AG10803 (cell line): Measurements from ENCODE around the gene RAB7A.
"Not testable (repeated sequence)": the region's sequence is repeated elsewhere in the genome, so short reads cannot be mapped to it uniquely, and the experiment has no call there.

ENCODE experiments used
- DNase-seq: peaks from one replicate; pipeline ENCODE4 v3.0.0; 2010; ENCODE audit warnings: low read depth
- H3K4me3 ChIP-seq: 2 replicates; pipeline ENCODE4 v1.5.1; 2011; ENCODE audit warnings: mild to moderate bottlenecking, low read length, control low read depth
- CTCF ChIP-seq: conservative IDR thresholded peaks from 2 replicates; pipeline ENCODE4 v1.5.1; 2011; ENCODE audit warnings: mild to moderate bottlenecking, low read length, control low read depth, inconsistent platforms

The RAB7A gene

GRCh38 chr3:128727485-128727884 is 1.5 kb downstream of the RAB7A start:
- TF ChIP-seq CTCF, result no peak
- peak overlapping the region; percentile 87 for H3K4me3 ChIP-seq
- no peak for DNase-seq

- H3K4me3 ChIP-seq, result no peak overlapping the region; the same call in 1 of the 2 replicates
- DNase-seq, result peak; percentile 28
- TF ChIP-seq CTCF, result no peak
These were observed 2.0 kb downstream of the RAB7A start for GRCh38 chr3:128727996-128728395.

GRCh38 chr3:128728521-128728920 is 2.5 kb downstream of the RAB7A start:
- DNase-seq, H3K4me3 ChIP-seq: not testable (repeated sequence)

- DNase-seq, result no peak
- TF ChIP-seq CTCF, result no peak
- H3K4me3 ChIP-seq, result no peak overlapping the region
These were observed 4.5 kb downstream of the RAB7A start for GRCh38 chr3:128730471-128730870.

GRCh38 chr3:128734523-128735189 is 8.7 kb downstream of the RAB7A start:
- DNase-seq, result no peak
- TF ChIP-seq CTCF, result no peak
- no peak overlapping the region for H3K4me3 ChIP-seq

- no peak for TF ChIP-seq CTCF
- H3K4me3 ChIP-seq, result no peak overlapping the region
- no peak for DNase-seq
These were observed 9.3 kb downstream of the RAB7A start for GRCh38 chr3:128735287-128735686.

GRCh38 chr3:128735884-128736283 is 9.9 kb downstream of the RAB7A start:
- no peak overlapping the region for H3K4me3 ChIP-seq
- no peak for TF ChIP-seq CTCF
- DNase-seq, result no peak
